Astrocyte (in vitro differentiated cells and primary cell): ENCODE results near the gene TET2. TPM values are rescaled to one million over a fixed set of nuclear protein-coding genes. Genes with fewer than 3 reads are reported as not detected.

Source experiments
- DNase-seq: peaks from one replicate; pipeline ENCODE4 v3.0.0-alpha.2; 2010; ENCODE audit warnings: low read depth
- FAIRE-seq: peaks from 2 replicates; lab custom pipeline; 2011; peaks lifted over from hg19 to GRCh38; lab: Jason Lieb, UNC
- H2AFZ ChIP-seq: 2 replicates; pipeline ENCODE4 v1.6.0; 2012; ENCODE audit warnings: low read depth, low read length, inconsistent platforms
- H3K27ac ChIP-seq: 2 replicates; pipeline ENCODE4 v1.5.1; 2011; ENCODE audit warnings: low read depth, low read length, inconsistent platforms
- H3K27me3 ChIP-seq: 2 replicates; pipeline ENCODE4 v1.6.0; 2011; ENCODE audit warnings: low read length, inconsistent platforms; ENCODE audit not compliant: insufficient read depth
- H3K36me3 ChIP-seq: 2 replicates; pipeline ENCODE4 v1.5.1; 2011; ENCODE audit warnings: low read length, inconsistent platforms; ENCODE audit not compliant: insufficient read depth
- H3K4me1 ChIP-seq: 2 replicates; pipeline ENCODE4 v1.5.1; 2011; ENCODE audit warnings: low read length, inconsistent platforms; ENCODE audit not compliant: insufficient read depth
- H3K4me2 ChIP-seq: 2 replicates; pipeline ENCODE4 v1.6.0; 2012; ENCODE audit warnings: low read length, inconsistent platforms
- H3K4me3 ChIP-seq: 2 replicates; pipeline ENCODE4 v1.5.1; 2011; ENCODE audit warnings: low read depth, mild to moderate bottlenecking, low read length, inconsistent platforms; ENCODE audit not compliant: insufficient read depth
- H3K79me2 ChIP-seq: 2 replicates; pipeline ENCODE4 v1.6.0; 2012; ENCODE audit warnings: mild to moderate bottlenecking, low read length, inconsistent platforms; ENCODE audit not compliant: insufficient read depth
- H3K9ac ChIP-seq: 2 replicates; pipeline ENCODE4 v1.6.0; 2012; ENCODE audit warnings: mild to moderate bottlenecking, low read length, inconsistent platforms
- H3K9me3 ChIP-seq: 2 replicates; pipeline ENCODE4 v1.5.1; 2012; ENCODE audit warnings: low read depth, mild to moderate bottlenecking, low read length, inconsistent platforms; ENCODE audit not compliant: insufficient read depth
- H4K20me1 ChIP-seq: 2 replicates; pipeline ENCODE4 v1.6.0; 2012; ENCODE audit warnings: low read length, inconsistent platforms; ENCODE audit not compliant: insufficient read depth
- H3K27ac Mint-ChIP-seq: one replicate; pipeline ENCODE4 v1.8.0; 2021; ENCODE audit warnings: mild to moderate bottlenecking, mixed read lengths; ENCODE audit not compliant: unreplicated experiment
- H3K27me3 Mint-ChIP-seq: one replicate; pipeline ENCODE4 v1.8.0; 2021; ENCODE audit warnings: low read depth, mixed read lengths; ENCODE audit not compliant: unreplicated experiment
- H3K36me3 Mint-ChIP-seq: one replicate; pipeline ENCODE4 v1.8.0; 2021; ENCODE audit warnings: low read depth, mixed read lengths; ENCODE audit not compliant: unreplicated experiment
- H3K4me1 Mint-ChIP-seq: one replicate; pipeline ENCODE4 v1.8.0; 2021; ENCODE audit warnings: low read depth, mixed read lengths; ENCODE audit not compliant: unreplicated experiment
- H3K4me3 Mint-ChIP-seq: one replicate; pipeline ENCODE4 v1.8.0; 2021; ENCODE audit warnings: mild to moderate bottlenecking, moderate library complexity, mixed read lengths; ENCODE audit not compliant: unreplicated experiment
- H3K9me3 Mint-ChIP-seq: one replicate; pipeline ENCODE4 v1.8.0; 2021; ENCODE audit warnings: mild to moderate bottlenecking, mixed read lengths; ENCODE audit not compliant: unreplicated experiment
- EZH2 ChIP-seq: IDR thresholded peaks from 2 replicates; pipeline ENCODE4 v1.6.1; 2012; ENCODE audit warnings: mild to moderate bottlenecking, low read length, inconsistent platforms; ENCODE audit not compliant: insufficient read depth
- total RNA-seq: library from RNA; stranded (reverse); gene quantifications from 2 replicates; pipeline ENCODE4 v1.2.1, GENCODE V29; 2021
- TF ChIP-seq, protein P1 (sequence below): IDR thresholded peaks from 2 replicates; pipeline ENCODE4 v1.5.1; 2011; ENCODE audit warnings: low read depth, mild to moderate bottlenecking, inconsistent platforms, low read length, moderate library complexity; ENCODE audit not compliant: insufficient read depth

TET2 gene
- total RNA-seq, 1 donor from 2014 or later = 15.7 TPM

DNA sequence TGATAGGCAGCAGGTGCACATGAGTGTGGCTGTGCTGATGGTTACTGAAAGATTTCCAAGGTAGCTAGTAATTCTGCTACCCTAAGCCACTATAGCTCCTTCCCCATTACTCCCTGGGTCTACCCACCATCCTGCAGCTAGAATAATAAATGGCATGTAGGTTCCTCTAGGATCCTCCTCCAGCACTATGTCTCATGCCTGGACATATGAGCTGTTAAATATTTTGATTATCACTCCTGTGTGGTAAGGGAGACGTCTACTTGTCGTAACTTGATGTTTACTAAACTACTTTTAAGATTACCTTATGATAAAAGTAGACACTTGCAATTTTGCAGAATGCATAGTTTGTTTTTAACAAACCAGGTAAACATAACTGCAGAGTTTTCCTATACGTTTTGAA, 35.5 kb downstream of the TET2 start:
- H2AFZ ChIP-seq = no peak overlapping the region
- no peak overlapping the region for H3K9ac ChIP-seq
- peaks cover 43% of the 10 kb centered on the region for H3K79me2 ChIP-seq
- H4K20me1 ChIP-seq = peaks cover 31% of the 10 kb centered on the region
- no peak for FAIRE-seq
- no peak overlapping the region for H3K4me3 ChIP-seq
- H3K4me2 ChIP-seq = no peak overlapping the region
- no peaks in the 10 kb centered on the region for H3K27me3 ChIP-seq
- Mint-ChIP-seq H3K4me3 (no peak overlapping the region), H3K36me3 (peaks cover 2% of the 10 kb centered on the region), H3K9me3 (no peaks in the 10 kb centered on the region), H3K27ac (no peak overlapping the region), H3K27me3 (no peaks in the 10 kb centered on the region), H3K4me1 (peaks cover 15% of the 10 kb centered on the region)
- H3K4me1 ChIP-seq = peaks cover 5% of the 10 kb centered on the region
- peaks cover 3% of the 10 kb centered on the region for H3K36me3 ChIP-seq
- no peak for DNase-seq
- no peak overlapping the region for H3K27ac ChIP-seq
- no peaks in the 10 kb centered on the region for H3K9me3 ChIP-seq
- TF ChIP-seq, protein P1, sequence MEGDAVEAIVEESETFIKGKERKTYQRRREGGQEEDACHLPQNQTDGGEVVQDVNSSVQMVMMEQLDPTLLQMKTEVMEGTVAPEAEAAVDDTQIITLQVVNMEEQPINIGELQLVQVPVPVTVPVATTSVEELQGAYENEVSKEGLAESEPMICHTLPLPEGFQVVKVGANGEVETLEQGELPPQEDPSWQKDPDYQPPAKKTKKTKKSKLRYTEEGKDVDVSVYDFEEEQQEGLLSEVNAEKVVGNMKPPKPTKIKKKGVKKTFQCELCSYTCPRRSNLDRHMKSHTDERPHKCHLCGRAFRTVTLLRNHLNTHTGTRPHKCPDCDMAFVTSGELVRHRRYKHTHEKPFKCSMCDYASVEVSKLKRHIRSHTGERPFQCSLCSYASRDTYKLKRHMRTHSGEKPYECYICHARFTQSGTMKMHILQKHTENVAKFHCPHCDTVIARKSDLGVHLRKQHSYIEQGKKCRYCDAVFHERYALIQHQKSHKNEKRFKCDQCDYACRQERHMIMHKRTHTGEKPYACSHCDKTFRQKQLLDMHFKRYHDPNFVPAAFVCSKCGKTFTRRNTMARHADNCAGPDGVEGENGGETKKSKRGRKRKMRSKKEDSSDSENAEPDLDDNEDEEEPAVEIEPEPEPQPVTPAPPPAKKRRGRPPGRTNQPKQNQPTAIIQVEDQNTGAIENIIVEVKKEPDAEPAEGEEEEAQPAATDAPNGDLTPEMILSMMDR = no peak
- TF ChIP-seq EZH2 = no peak

DNA sequence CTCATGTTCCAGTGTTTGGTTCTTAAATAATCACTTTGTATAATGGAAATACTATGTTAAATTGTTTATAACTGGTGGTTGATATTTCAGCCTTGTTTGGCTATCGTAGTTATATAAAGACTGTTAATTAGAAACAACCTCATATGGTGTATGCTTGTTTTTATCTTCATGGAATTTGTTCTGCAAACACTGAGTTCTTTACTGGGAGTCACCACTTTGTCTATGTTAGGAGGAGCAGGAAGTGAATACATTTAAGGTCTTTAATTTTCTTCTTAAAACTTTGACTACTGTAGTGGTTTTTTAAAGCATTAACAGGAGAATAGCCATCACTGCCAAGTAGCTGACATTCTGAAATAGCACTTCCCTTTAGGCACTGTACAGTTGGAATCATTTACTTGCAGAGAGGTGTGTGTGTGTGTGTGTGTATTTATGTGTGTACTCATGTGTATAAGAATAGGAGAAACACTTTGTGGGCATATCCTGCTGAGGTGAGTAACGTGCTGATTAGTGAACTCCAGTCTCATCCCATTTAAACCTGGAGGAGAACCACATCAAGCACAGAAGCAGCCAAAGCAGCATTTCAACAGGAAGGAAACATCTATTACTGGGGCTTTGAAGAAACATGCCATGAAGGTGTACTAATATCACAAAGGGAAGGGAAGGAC, 37.8 kb downstream of the TET2 start:
- no peak overlapping the region for H3K4me3 ChIP-seq
- H3K9ac ChIP-seq = no peak overlapping the region
- H3K27ac Mint-ChIP-seq = no peak overlapping the region
- H3K9me3 ChIP-seq = no peaks in the 10 kb centered on the region
- no peak overlapping the region for H2AFZ ChIP-seq
- no peak for TF ChIP-seq EZH2
- TF ChIP-seq, protein P1 = no peak
- peaks cover 6% of the 10 kb centered on the region for H3K4me1 ChIP-seq
- H3K36me3 ChIP-seq = peaks cover 3% of the 10 kb centered on the region
- no peak overlapping the region for H3K4me3 Mint-ChIP-seq
- no peaks in the 10 kb centered on the region for H3K27me3 Mint-ChIP-seq
- peaks cover 28% of the 10 kb centered on the region for H4K20me1 ChIP-seq
- H3K4me1 Mint-ChIP-seq = peaks cover 15% of the 10 kb centered on the region
- H3K36me3 Mint-ChIP-seq = no peaks in the 10 kb centered on the region
- H3K79me2 ChIP-seq = peaks cover 56% of the 10 kb centered on the region
- FAIRE-seq (no peak), DNase-seq (peak; percentile 49)
- no peak overlapping the region for H3K27ac ChIP-seq
- H3K4me2 ChIP-seq = no peak overlapping the region
- H3K27me3 ChIP-seq = no peaks in the 10 kb centered on the region
- H3K9me3 Mint-ChIP-seq = no peaks in the 10 kb centered on the region

DNA sequence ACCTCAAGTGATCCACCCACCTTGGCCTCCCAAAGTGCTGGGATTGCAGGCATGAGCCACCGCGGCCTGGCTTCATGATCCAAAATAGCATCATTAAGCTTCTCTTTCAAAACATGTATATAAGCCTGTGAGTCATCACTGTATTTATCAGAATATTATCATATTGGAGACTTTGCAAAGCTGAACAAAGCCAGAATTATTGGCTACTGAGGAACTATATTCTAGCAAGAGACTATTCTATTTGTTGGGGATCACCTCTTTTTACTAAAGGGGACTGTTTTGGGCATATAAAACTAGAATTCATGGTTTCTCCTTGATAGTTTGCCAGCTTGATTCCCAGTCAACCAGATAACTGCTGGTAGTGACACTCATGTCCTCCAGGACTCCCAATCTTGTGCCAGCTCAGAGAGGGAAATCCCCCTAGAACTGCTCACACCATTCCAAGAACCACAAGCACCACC, 40.1 kb downstream of the TET2 start:
- H3K27ac ChIP-seq = no peak overlapping the region

More for the DNA sequence above, 40.1 kb downstream of the TET2 start:
- FAIRE-seq = no peak
- DNase-seq = peak; percentile 69
- Mint-ChIP-seq H3K27ac (no peak overlapping the region), H3K9me3 (no peaks in the 10 kb centered on the region), H3K27me3 (no peaks in the 10 kb centered on the region), H3K4me3 (no peak overlapping the region), H3K4me1 (peaks cover 14% of the 10 kb centered on the region), H3K36me3 (no peaks in the 10 kb centered on the region)
- TF ChIP-seq, protein P1 = no peak
- TF ChIP-seq EZH2 = no peak
- Histone ChIP-seq H3K27me3 (no peaks in the 10 kb centered on the region), H3K9me3 (no peaks in the 10 kb centered on the region), H3K9ac (no peak overlapping the region), H4K20me1 (peaks cover 23% of the 10 kb centered on the region), H2AFZ (no peak overlapping the region), H3K79me2 (peaks cover 59% of the 10 kb centered on the region), H3K36me3 (peaks cover 3% of the 10 kb centered on the region), H3K4me2 (no peak overlapping the region), H3K4me1 (peaks cover 12% of the 10 kb centered on the region), H3K4me3 (no peak overlapping the region)
